ENCODE data around the gene CCDC171.

GRCh38 chr9:15641291-15641690, 88.4 kb downstream of the CCDC171 start:
- TF ChIP-seq CTCF (IDR thresholded peaks at IDR 0.05) = no peak
- TF ChIP-seq POLR2A (IDR thresholded peaks at IDR 0.05) = no peak
- TF ChIP-seq EP300 (IDR thresholded peaks at IDR 0.05) = no peak
- no peak for TF ChIP-seq POLR2AphosphoS5 (IDR thresholded peaks at IDR 0.05)
